ENCODE data around the gene IL17F. TPM values are rescaled to one million over a fixed set of nuclear protein-coding genes. Genes with fewer than 3 reads are reported as not detected.

IL17F gene
- total RNA-seq (ENCODE audit: low replicate concordance), result not detected in 2 replicates

DNA sequence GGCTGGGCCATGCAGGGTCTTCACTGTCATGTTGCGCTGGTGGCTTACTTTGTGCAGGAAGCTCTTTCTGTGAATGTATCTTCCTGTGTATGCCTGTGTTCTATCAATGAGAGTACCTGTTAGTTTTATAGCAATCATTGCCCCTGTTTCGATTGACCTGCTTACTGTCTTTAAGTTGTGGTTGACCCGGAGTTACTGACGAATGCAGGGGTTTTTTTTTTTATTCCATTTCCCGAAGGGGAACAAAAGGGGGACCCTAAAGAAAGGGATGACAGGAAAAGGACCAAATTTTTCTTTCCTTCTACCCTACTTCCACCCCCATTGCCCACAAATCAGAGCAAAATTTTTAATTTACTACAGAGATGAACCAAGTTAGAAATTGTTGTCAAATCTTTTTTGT is at the start of gene IL17F:
IL17F (minus strand) TSS at position 101 of the 400 bp plus-strand sequence; CDS start at position 30, 71 bp downstream.

GRCh38 chr6:52284460-52285176 is 40.3 kb upstream of the IL17F start, which contains the start of gene MCM3:
Gene MCM3, minus strand, starts transcription at chr6:52284742. Its CDS starts 68 bp downstream, at chr6:52284674.

Other genes with a start within 250 kb of the IL17F start
- gene PKHD1, start 156.9 kb downstream of the IL17F start, total RNA-seq (ENCODE audit: low replicate concordance), result not detected in 2 replicates
- not detected in 2 replicates for gene IL17A, start 58.1 kb downstream of the IL17F start, total RNA-seq (ENCODE audit: low replicate concordance)
- 26.3 and 30.3 TPM in 2 replicates for gene MCM3, start 40.2 kb upstream of the IL17F start, total RNA-seq (ENCODE audit: low replicate concordance)
- 1.2 and 1.9 TPM in 2 replicates for gene PAQR8, start 117.7 kb upstream of the IL17F start, total RNA-seq (ENCODE audit: low replicate concordance)
- gene EFHC1, start 175.8 kb upstream of the IL17F start, total RNA-seq (ENCODE audit: low replicate concordance), result 21.0 and 25.2 TPM in 2 replicates

Data from smooth muscle cell of the coronary artery (primary cell).